MG63 (cell line): ENCODE results near the gene PDE4D. TPM values are rescaled to one million over a fixed set of nuclear protein-coding genes. Genes with fewer than 3 reads are reported as not detected.
"Not testable (repeated sequence)": the region's sequence is repeated elsewhere in the genome, so short reads cannot be mapped to it uniquely, and the experiment has no call there.

Experiments
- DNase-seq: peaks from one replicate; pipeline ENCODE4 v3.0.0-alpha.2; 2020
- H3K27me3 ChIP-seq: fragments of 250-450 bp; sonication (Bioruptor Pico); 2 replicates; pipeline ENCODE4 v1.5.1; 2020; ENCODE audit warnings: mild to moderate bottlenecking, moderate library complexity
- H3K36me3 ChIP-seq: fragments of 250-450 bp; sonication (Bioruptor Pico); 2 replicates; pipeline ENCODE4 v1.5.1; 2020; ENCODE audit warnings: mild to moderate bottlenecking, moderate library complexity
- H3K4me3 ChIP-seq: fragments of 250-450 bp; sonication (Bioruptor Pico); 2 replicates; pipeline ENCODE4 v1.5.1; 2020; ENCODE audit warnings: mild to moderate bottlenecking, moderate library complexity
- H3K9me3 ChIP-seq: fragments of 250-450 bp; sonication (Bioruptor Pico); 2 replicates; pipeline ENCODE4 v1.5.1; 2020; ENCODE audit warnings: mild to moderate bottlenecking, moderate library complexity
- total RNA-seq: library from RNA; depleted of rRNA; stranded (reverse); fragments of >200 nt; shearing (Covaris generic); gene quantifications from 2 replicates; pipeline ENCODE4 v1.2.3, GENCODE V29; 2014; ENCODE audit warnings: low replicate concordance

The PDE4D gene
- total RNA-seq, 1 experiment from 2014 or later: 3.1 TPM

DNA sequence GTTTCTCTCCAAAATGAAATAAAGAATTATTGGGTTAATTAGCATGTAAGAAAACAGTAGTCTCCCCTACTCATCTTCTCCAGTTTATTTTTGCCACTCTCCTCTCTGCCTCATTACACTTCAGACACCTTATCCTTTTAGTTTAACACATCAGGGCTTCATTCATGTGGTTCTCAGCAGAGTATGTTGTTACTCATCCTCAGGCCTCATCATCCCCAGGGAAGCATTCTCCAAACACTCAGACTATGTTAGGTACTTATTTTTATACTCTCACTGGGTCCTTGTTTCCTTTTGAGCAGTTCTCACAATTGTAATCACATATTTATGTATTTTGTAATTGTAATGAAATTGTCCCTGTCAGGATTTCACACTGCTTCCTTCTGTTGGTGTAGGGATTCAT is 470.5 kb downstream of the PDE4D start:
- H3K36me3 ChIP-seq: no peaks in the 10 kb centered on the region
- no peak for DNase-seq
- H3K4me3 ChIP-seq: no peak overlapping the region
- no peaks in the 10 kb centered on the region for H3K9me3 ChIP-seq
- H3K27me3 ChIP-seq: no peaks in the 10 kb centered on the region

GRCh38 chr5:59421986-59422941 is 471.3 kb downstream of the PDE4D start:
- Histone ChIP-seq H3K4me3 (no peak overlapping the region), H3K27me3 (no peaks in the 10 kb centered on the region), H3K9me3 (no peaks in the 10 kb centered on the region), H3K36me3 (no peaks in the 10 kb centered on the region)
- no peak for DNase-seq

- Histone ChIP-seq H3K27me3 (no peaks in the 10 kb centered on the region), H3K36me3 (no peaks in the 10 kb centered on the region), H3K4me3 (no peak overlapping the region), H3K9me3 (no peaks in the 10 kb centered on the region)
- DNase-seq: no peak
Measured at GRCh38 chr5:59420596-59420995, 472.9 kb downstream of the PDE4D start.

DNA sequence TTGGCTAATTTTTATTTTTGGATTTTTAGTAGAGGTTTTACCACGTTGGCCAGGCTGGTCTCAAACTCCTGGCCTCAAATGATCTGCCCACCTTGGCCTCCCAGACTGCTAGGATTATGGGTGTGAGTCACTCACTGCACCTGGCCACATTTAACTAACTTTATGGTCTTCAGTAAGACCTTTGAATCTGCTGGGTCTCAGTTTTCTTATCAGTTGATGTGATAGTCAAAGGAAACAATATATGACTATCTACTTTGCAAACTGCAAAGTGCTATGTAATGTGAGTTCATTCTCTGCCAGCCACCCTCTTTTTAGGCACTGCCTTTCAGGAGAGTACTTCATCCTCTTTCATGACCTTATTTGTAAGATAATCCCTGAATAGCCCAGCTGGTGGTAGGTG is 474.7 kb downstream of the PDE4D start:
- Histone ChIP-seq H3K4me3 (no peak overlapping the region), H3K9me3 (no peaks in the 10 kb centered on the region), H3K27me3 (no peaks in the 10 kb centered on the region), H3K36me3 (no peaks in the 10 kb centered on the region)
- DNase-seq: no peak

GRCh38 chr5:59416451-59416850 is 477.1 kb downstream of the PDE4D start:
- no peak for DNase-seq
- no peaks in the 10 kb centered on the region for H3K9me3 ChIP-seq
- H3K36me3 ChIP-seq: no peaks in the 10 kb centered on the region
- H3K4me3 ChIP-seq: no peak overlapping the region
- no peaks in the 10 kb centered on the region for H3K27me3 ChIP-seq

DNA sequence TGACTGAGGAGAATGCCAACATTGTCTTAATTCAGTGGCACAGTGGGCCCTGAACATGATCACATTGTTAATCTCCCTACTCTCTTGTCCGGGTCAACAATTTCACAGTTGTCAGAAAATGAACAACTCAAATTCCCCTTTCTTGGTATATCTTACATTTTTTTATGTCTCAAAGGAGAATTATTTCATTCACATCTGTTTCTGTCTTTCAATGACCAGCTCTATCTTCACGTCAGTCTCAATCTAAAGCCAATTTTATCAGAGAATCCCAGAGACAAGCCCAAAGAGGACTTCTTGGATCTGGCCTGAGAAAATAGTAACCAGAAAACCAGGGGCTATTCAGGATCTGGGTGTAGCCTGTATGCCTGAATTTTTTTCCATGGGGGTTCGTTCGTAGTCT is 477.5 kb downstream of the PDE4D start:
- no peaks in the 10 kb centered on the region for H3K9me3 ChIP-seq
- no peaks in the 10 kb centered on the region for H3K36me3 ChIP-seq
- DNase-seq: no peak
- no peak overlapping the region for H3K4me3 ChIP-seq
- H3K27me3 ChIP-seq: no peaks in the 10 kb centered on the region

GRCh38 chr5:59412428-59412827 is 481.1 kb downstream of the PDE4D start:
- Histone ChIP-seq H3K4me3 (no peak overlapping the region), H3K27me3 (no peaks in the 10 kb centered on the region), H3K9me3 (no peaks in the 10 kb centered on the region; the same call in 1 of the 2 replicates), H3K36me3 (no peaks in the 10 kb centered on the region)
- no peak for DNase-seq

DNA sequence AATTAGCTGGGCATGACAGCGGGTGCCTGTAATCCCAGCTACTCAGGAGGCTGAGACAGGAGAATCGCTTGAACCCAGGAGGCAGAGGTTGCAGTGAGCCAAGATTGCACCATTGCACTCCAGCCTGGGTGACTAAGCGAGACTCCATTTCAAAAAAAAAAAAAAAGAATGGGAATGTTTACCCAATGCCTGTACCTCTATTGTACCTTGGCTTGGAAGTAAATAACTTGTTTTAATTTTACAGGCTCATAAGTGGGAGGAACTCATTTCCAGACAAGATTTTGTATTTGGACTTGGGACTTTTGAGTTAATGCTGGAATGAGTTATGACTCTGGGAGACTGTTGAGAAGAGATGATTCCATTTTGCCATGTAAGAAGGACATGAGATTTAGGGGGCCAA is 484.5 kb downstream of the PDE4D start:
- DNase-seq: not testable (repeated sequence)

DNA sequence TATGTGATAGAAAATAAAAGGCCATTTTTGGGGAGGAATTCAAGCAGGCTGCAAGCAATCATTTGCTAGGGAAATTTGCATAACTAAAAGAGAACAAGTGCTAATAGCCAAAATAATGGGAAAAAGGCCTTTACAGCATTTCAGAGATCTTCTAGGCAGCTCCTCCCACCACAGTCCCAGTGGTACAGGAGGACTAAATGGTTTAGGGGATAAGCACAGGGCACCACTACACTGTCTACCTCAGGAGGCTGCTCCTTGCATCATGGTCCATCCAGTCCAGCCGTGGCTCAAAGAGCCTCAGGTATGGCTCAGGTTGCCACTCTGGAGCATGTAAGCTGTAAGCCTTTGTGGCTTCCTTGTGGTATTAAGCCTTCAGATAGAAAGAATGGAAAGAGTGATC is 485.6 kb downstream of the PDE4D start:
- Histone ChIP-seq H3K27me3 (no peaks in the 10 kb centered on the region), H3K4me3 (no peak overlapping the region), H3K9me3 (no peaks in the 10 kb centered on the region; the same call in 1 of the 2 replicates), H3K36me3 (no peaks in the 10 kb centered on the region)
- no peak for DNase-seq

More for the DNA sequence above, 484.5 kb downstream of the PDE4D start:
- H3K9me3 ChIP-seq, H3K27me3 ChIP-seq, H3K36me3 ChIP-seq, H3K4me3 ChIP-seq: not testable (repeated sequence)

GRCh38 chr5:59401637-59402036 is 491.9 kb downstream of the PDE4D start:
- H3K36me3 ChIP-seq: no peaks in the 10 kb centered on the region
- H3K9me3 ChIP-seq: no peaks in the 10 kb centered on the region
- DNase-seq: no peak
- no peak overlapping the region for H3K4me3 ChIP-seq
- H3K27me3 ChIP-seq: no peaks in the 10 kb centered on the region

- not testable (repeated sequence) for H3K4me3 ChIP-seq, DNase-seq, H3K27me3 ChIP-seq, H3K9me3 ChIP-seq, H3K36me3 ChIP-seq
Measured at GRCh38 chr5:59394956-59395355, 498.6 kb downstream of the PDE4D start.

DNA sequence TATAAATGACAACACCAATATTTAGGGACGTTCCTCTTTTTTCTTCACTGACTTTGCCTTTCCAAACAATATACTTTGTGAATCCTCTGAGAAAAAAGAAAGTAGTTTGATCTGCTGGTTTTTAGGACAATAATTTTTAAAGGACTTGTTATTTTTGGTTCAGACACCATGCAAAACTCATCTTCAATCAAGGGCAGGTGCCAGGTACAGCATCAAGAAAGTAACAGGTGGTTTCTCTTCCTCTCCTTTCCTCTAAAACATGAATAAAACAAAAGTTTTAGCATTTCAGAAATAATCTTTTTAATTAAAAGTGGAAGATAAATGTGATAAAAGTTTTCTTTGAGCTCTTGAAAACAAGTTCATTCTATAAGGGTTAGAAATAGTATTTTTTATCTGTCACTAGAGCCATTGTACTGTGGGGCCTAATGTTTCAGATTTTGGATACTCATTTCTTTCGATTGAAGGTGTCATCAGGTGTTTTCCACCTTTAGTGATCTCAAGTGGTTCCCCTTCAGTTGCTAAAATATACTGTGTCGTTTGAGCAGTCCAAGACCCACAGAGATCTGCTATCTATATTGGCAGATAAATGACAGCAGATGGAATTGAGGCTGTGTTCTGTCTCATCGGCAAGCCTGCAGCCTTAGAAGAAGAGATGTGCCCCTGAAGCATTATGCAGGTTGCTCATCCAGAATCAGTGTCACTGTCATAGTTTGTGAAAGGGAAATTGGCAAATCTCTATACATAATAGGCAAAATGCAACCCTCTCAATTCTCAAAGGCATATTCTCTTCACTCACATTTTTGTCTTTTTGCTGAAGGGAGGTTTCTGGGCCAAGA is 499.7 kb downstream of the PDE4D start:
- no peaks in the 10 kb centered on the region for H3K27me3 ChIP-seq
- H3K9me3 ChIP-seq: no peaks in the 10 kb centered on the region
- H3K4me3 ChIP-seq: no peak overlapping the region
- DNase-seq: no peak
- H3K36me3 ChIP-seq: no peaks in the 10 kb centered on the region

DNA sequence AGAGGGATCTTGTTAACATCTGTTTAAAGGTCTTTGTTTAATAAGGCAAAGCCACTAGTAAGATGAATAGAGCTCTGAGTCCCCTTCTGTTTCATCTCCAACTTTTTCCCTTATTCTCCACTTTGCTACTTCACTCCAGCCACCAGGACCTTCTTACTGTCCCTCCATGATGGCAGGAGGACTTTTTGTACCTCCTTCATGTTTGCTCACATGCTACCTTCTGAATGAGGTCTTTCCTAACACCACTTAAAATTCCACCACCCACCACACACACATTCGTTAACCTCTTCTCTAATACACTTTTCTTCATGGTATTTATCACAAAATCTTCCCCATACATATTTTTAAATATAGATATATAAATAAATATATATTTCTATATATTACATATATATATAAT is 501.9 kb downstream of the PDE4D start:
- H3K4me3 ChIP-seq: no peak overlapping the region
- no peak for DNase-seq
- no peaks in the 10 kb centered on the region for H3K9me3 ChIP-seq
- H3K27me3 ChIP-seq: no peaks in the 10 kb centered on the region
- no peaks in the 10 kb centered on the region for H3K36me3 ChIP-seq

GRCh38 chr5:59390989-59391388 is 502.5 kb downstream of the PDE4D start:
- Histone ChIP-seq H3K9me3 (no peaks in the 10 kb centered on the region), H3K27me3 (no peaks in the 10 kb centered on the region), H3K4me3 (no peak overlapping the region), H3K36me3 (no peaks in the 10 kb centered on the region)
- DNase-seq: no peak

DNA sequence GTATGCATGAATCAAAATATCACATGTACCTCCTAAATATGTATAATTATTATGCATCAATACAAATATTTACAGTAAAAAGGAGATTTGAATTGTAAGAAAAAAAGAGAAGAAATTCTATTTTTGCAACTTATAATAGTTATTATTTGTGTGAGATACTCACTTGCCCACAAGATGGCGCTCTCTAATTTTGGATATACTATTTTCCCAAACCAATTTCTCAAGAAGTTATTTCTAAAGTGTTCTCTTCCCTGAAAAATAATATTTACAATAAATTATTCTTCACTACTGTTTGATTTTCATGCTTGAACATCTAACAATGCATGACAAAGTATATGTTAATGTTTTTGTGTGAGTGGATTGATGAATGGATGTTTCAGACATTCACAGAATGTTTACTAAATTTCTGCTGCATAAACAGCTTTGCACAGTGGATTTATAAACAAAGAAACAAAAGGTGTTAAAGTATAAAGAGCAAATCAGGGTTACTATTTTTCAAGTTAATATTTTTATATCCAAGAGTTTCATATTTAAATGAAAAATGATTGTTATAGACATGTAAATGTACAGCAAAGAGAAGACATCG is 503.4 kb downstream of the PDE4D start:
- H3K9me3 ChIP-seq: no peaks in the 10 kb centered on the region
- DNase-seq: no peak
- H3K36me3 ChIP-seq: no peaks in the 10 kb centered on the region

DNA sequence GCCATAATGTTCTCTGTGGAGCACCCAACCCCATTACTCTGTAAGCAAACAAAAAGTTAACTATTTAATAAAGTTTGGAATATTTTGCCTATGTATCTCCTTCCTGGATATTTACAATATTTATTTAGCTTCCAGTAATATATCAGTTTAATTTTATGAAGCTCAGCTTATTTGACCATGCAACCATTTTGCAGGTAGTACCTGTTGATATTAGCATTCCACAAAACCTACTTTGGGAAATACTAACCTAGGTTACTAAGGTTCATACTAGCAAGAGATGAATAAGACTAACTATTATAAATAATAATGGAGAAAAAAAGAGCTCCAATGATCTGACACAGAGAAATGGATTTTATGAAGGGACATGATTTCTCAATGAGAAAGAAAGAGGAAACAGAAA is 506.4 kb downstream of the PDE4D start:
- Histone ChIP-seq H3K36me3 (no peaks in the 10 kb centered on the region), H3K27me3 (no peaks in the 10 kb centered on the region), H3K4me3 (no peak overlapping the region), H3K9me3 (no peaks in the 10 kb centered on the region)
- DNase-seq: no peak

More for the DNA sequence above, 503.4 kb downstream of the PDE4D start:
- H3K27me3 ChIP-seq: no peaks in the 10 kb centered on the region
- H3K4me3 ChIP-seq: no peak overlapping the region

- H3K9me3 ChIP-seq: no peaks in the 10 kb centered on the region
- H3K36me3 ChIP-seq: no peaks in the 10 kb centered on the region
Measured at GRCh38 chr5:59385700-59386099, 507.8 kb downstream of the PDE4D start.

More at GRCh38 chr5:59385700-59386099, 507.8 kb downstream of the PDE4D start:
- Histone ChIP-seq H3K4me3 (no peak overlapping the region), H3K27me3 (no peaks in the 10 kb centered on the region)
- DNase-seq: no peak
